Measurements from ENCODE around the gene C3orf18. TPM values are rescaled to one million over a fixed set of nuclear protein-coding genes. Genes with fewer than 3 reads are reported as not detected.

C3orf18 gene
- total and polyA plus RNA-seq, 10 of the 15 experiments (the other 5 are each of a cell fraction or from before 2014, with no cell fraction given), result 0.06 to 3.2 (median 0.66) TPM

DNA sequence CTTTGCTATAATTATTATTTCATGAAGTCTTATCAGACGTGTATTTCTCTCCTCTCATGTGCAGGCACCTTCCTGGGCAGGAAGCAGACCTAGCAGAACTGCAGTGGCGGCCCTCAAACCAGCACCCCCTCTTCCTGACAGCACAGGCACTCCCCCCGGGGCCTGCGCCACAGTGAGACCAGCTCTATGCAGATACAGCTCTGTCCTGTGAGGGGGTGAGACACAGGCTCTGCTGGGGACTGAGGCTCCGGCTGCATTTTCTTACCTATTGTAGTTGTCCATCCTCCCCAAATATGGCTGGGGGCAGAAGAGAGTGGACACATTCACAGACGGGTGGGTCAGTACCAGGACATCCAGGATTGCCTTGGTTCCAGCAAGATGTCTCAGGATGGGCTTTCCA, 39.0 kb upstream of the C3orf18 start:
- ChIA-PET CTCF (no interaction called here), POLR2A (no interaction called here), SMC1A (ENCODE audit: uncharacterized antibody, unreplicated experiment) (no interaction called here), RAD21 (ENCODE audit: unreplicated experiment) (interaction anchor here (1.7 kb wide), 1 partner anchor 18 kb away, joined by 4 read pairs; no protein-coding TSS in a partner anchor)
- Histone ChIP-seq H4K20me1 (ENCODE audit: control insufficient read depth, insufficient read depth) (no peaks in the 10 kb centered on the region), H3K4me1 (ENCODE audit: control insufficient read depth, insufficient read depth, low read length) (peaks cover 16% of the 10 kb centered on the region), H3K27ac (ENCODE audit: control insufficient read depth, insufficient read depth) (no peak overlapping the region), H2AFZ (ENCODE audit: control insufficient read depth, low read depth, low read length) (no peak overlapping the region), H3K4me2 (ENCODE audit: control insufficient read depth, insufficient read depth) (no peak overlapping the region), H3K36me3 (ENCODE audit: control insufficient read depth in 2 of 2, insufficient read depth in 2 of 2, low read length in 1 of 2) (no peaks in the 10 kb centered on the region), H3K9me3 (replicated peaks; ENCODE audit: control insufficient read depth, insufficient read depth, low read length) (no peaks in the 10 kb centered on the region), H3K4me3 (no peak overlapping the region), H3K79me2 (ENCODE audit: control insufficient read depth, insufficient read depth, low read length) (no peaks in the 10 kb centered on the region), H3K27me3 (replicated peaks in 1 of 2; ENCODE audit: control insufficient read depth in 2 of 2, insufficient read depth in 2 of 2, low read length in 1 of 2) (no peaks in the 10 kb centered on the region), H3K9ac (ENCODE audit: control insufficient read depth, insufficient read depth, low read length) (no peak overlapping the region)
- FAIRE-seq (no peak), DNase-seq (ENCODE audit: low read depth, low spot score) (no peak), ATAC-seq (no peak)
- BruUV-seq (replicated peaks), result no TSS peak
- in situ Hi-C loops (cut with MboI) (loop anchor here (25.0 kb wide), 1 partner anchor 1081 kb away; no protein-coding TSS in a partner anchor), intact Hi-C loops (cut with micrococcal nuclease; ENCODE audit: unreplicated experiment) (no loop called here)
- 58% methylated on average over 6 of the region's 6 CpGs for WGBS (ENCODE audit: insufficient coverage, insufficient replicate concordance, low lambda C conversion rate, missing lambda C conversion rate)
- no peak for TF ChIP-seq TCF12 (IDR thresholded peaks at IDR 0.05; ENCODE audit: low read depth, low read length)
- no peak for TF ChIP-seq CREM (IDR thresholded peaks at IDR 0.05; ENCODE audit: low read depth)
- no peak for TF ChIP-seq ZBTB33 (IDR thresholded peaks at IDR 0.05)
- no peak for TF ChIP-seq RAD51 (IDR thresholded peaks at IDR 0.05)

DNA sequence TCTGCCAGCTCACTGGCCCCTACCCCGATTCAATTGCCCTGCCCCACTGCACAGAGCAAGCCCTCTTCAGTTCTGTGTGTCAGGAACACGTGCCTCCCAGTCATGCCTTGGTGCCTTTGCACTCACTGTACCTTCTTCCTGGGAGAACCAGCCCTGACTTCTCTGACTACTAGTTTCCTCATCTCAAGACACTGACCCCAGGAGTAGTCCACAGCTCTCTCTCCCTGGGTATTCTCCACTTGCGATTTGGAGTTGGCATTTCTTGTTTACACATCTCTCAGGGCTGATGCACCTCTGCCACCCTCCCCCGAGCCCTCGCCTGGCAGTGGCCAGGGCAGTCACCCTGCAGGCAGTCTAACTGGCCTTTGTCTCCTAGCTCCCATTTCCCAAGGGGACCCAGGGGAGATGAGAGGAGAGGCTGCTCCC, 38.4 kb upstream of the C3orf18 start:
- RAD21 ChIA-PET (ENCODE audit: unreplicated experiment), result interaction anchor here (1.7 kb wide), 1 partner anchor 17 kb away, joined by 4 read pairs; no protein-coding TSS in a partner anchor
- Histone ChIP-seq H3K4me2 (ENCODE audit: control insufficient read depth, insufficient read depth) (no peak overlapping the region), H3K79me2 (ENCODE audit: control insufficient read depth, insufficient read depth, low read length) (no peaks in the 10 kb centered on the region), H3K4me1 (ENCODE audit: control insufficient read depth, insufficient read depth, low read length) (peaks cover 22% of the 10 kb centered on the region), H2AFZ (ENCODE audit: control insufficient read depth, low read depth, low read length) (no peak overlapping the region), H3K36me3 (ENCODE audit: control insufficient read depth in 2 of 2, insufficient read depth in 2 of 2, low read length in 1 of 2) (no peaks in the 10 kb centered on the region), H3K27me3 (replicated peaks in 1 of 2; ENCODE audit: control insufficient read depth in 2 of 2, insufficient read depth in 2 of 2, low read length in 1 of 2) (no peaks in the 10 kb centered on the region), H3K9me3 (replicated peaks; ENCODE audit: control insufficient read depth, insufficient read depth, low read length) (no peaks in the 10 kb centered on the region), H4K20me1 (ENCODE audit: control insufficient read depth, insufficient read depth) (no peaks in the 10 kb centered on the region), H3K4me3 (no peak overlapping the region), H3K27ac (ENCODE audit: control insufficient read depth, insufficient read depth) (no peak overlapping the region), H3K9ac (ENCODE audit: control insufficient read depth, insufficient read depth, low read length) (no peak overlapping the region)
- DNase-seq (ENCODE audit: low read depth, low spot score) (no peak), ATAC-seq (no peak), FAIRE-seq (no peak)
- CTCF ChIA-PET, result no interaction called here
- peak in 1 of 2 experiments; percentile 32; a peak in 1 of 4 replicates for TF ChIP-seq BHLHE40 (IDR thresholded peaks at IDR 0.05; ENCODE audit: borderline replicate concordance in 1 of 2, low read depth in 2 of 2, low read length in 1 of 2)
- no peak for TF ChIP-seq HDAC6 (IDR thresholded peaks at IDR 0.05; ENCODE audit: unreplicated experiment)
- intact Hi-C loops (cut with micrococcal nuclease; ENCODE audit: unreplicated experiment) (no loop called here), in situ Hi-C loops (cut with MboI) (loop anchor here (25.0 kb wide), 1 partner anchor 1081 kb away; no protein-coding TSS in a partner anchor)
- SMC1A ChIA-PET (ENCODE audit: uncharacterized antibody, unreplicated experiment), result no interaction called here
- BruUV-seq (replicated peaks), result no TSS peak
- POLR2A ChIA-PET, result no interaction called here
- WGBS (ENCODE audit: insufficient coverage, insufficient replicate concordance, low lambda C conversion rate, missing lambda C conversion rate), result 64% methylated on average over 5 of the region's 5 CpGs
